Neutrophil (primary cell): ENCODE data around the gene MIEF1.

ENCODE experiments used
- H3K27ac ChIP-seq: fragments of 200-600 bp; sonication (generic); 2 replicates; pipeline ENCODE4 v1.5.1; 2016; ENCODE audit warnings: mild to moderate bottlenecking, moderate library complexity
- H3K27me3 ChIP-seq: fragments of 200-600 bp; sonication (generic); 2 replicates; pipeline ENCODE4 v1.6.0; 2016; ENCODE audit warnings: mild to moderate bottlenecking
- H3K36me3 ChIP-seq: fragments of 200-600 bp; sonication (generic); 2 replicates; pipeline ENCODE4 v1.5.1; 2017
- H3K4me1 ChIP-seq, 2 experiments: fragments of 200-600 bp in 1 of 2; sonication (generic) in 1 of 2; 1 replicate in 1 of 2; 2 replicates in 1 of 2; pipeline versions ENCODE4 v1.5.1 to v1.6.1; 2013 to 2016; ENCODE audit warnings: low read depth in 1 of 2, low read length in 1 of 2, mild to moderate bottlenecking in 1 of 2, moderate library complexity in 1 of 2; ENCODE audit not compliant: control insufficient read depth in 1 of 2, insufficient read depth in 1 of 2
- H3K4me3 ChIP-seq, 2 experiments: fragments of 200-600 bp in 1 of 2; sonication (generic) in 1 of 2; 1 replicate in 1 of 2; 2 replicates in 1 of 2; pipeline ENCODE4 v1.5.1; 2013 to 2016; ENCODE audit warnings: low read depth in 1 of 2, low read length in 1 of 2, mild to moderate bottlenecking in 1 of 2, moderate library complexity in 1 of 2
- H3K9me3 ChIP-seq: fragments of 200-600 bp; sonication (generic); 2 replicates; pipeline ENCODE4 v1.5.1; 2016
- TF ChIP-seq, protein P1 (sequence below): fragments of 200-600 bp; sonication (generic); IDR thresholded peaks from 2 replicates; pipeline ENCODE4 v1.5.1; 2016; ENCODE audit warnings: antibody characterized with exemption

The MIEF1 gene

DNA sequence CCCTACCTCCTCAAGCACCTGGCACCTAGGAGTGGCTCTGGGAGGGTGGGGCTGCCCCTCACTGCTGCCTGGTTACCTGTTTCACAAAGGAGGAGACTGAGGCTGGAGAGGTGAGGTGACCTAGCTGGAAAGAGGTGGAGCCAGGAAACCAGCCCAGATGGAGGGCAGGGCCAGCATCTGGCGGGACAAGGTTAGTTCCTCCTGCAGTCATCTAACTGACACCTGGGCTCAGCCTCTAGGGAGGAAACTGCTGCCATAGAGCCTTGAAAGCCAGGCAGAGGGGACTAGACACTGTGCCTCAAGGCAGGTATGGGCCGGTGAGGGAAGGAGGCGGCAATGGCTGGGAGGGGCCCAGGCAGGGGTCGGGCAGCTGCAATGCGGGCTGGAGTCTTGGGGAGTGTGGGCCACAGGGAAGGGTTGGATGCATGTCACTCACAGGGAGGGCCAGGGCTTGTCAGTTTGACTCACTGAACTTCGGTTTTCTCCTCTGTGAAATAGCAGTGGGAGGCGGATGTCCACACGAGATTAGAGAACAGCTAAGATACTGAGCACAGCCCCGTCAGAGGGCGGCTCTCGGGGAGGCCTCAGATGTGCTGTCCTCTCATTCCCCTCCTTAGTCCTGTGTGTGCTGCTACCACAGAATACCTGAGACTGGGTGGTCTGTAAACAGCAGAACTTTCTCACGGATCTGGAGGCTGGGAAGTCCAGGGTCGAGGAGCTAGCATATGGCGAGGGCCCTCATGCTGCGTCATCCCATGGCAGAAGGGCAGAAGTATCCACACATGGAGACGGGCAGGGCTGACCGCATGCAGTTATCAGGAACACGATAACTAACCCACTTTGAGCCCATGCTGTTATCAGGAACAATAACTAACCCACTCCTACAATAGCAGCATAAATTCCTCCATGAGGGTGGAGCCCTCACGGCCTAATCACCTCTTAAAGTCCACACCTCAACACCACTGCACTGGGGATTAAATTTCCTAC is 29.2 kb upstream of the MIEF1 start:
- Histone ChIP-seq H3K4me3 (no peak overlapping the region), H3K36me3 (no peaks in the 10 kb centered on the region), H3K9me3 (no peaks in the 10 kb centered on the region), H3K4me1 (peaks cover 26 to 37% of the 10 kb centered on the region in 2 experiments), H3K27me3 (peaks cover 26% of the 10 kb centered on the region), H3K27ac (peak overlapping the region; percentile 73)
- TF ChIP-seq, protein P1, sequence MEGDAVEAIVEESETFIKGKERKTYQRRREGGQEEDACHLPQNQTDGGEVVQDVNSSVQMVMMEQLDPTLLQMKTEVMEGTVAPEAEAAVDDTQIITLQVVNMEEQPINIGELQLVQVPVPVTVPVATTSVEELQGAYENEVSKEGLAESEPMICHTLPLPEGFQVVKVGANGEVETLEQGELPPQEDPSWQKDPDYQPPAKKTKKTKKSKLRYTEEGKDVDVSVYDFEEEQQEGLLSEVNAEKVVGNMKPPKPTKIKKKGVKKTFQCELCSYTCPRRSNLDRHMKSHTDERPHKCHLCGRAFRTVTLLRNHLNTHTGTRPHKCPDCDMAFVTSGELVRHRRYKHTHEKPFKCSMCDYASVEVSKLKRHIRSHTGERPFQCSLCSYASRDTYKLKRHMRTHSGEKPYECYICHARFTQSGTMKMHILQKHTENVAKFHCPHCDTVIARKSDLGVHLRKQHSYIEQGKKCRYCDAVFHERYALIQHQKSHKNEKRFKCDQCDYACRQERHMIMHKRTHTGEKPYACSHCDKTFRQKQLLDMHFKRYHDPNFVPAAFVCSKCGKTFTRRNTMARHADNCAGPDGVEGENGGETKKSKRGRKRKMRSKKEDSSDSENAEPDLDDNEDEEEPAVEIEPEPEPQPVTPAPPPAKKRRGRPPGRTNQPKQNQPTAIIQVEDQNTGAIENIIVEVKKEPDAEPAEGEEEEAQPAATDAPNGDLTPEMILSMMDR: no peak

DNA sequence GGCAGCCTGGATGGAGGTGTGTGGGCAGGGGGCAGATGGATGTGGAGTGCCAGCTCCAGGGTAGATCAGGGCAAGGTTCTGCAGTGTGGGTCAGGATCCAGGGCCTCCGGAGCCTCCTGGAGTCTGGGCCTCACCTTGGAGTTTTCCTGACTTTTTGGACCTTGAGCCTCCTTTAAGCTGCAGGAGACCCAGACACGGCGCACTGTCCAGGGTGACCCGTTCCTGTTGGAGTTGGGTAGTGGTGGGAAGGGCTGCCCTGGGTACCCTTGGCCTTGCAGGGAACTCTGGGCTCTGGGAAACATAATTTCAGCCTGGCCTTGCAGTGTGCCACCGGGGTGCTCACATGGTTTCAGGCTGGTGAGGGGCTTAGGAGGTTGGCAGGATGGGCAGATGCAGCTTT is 28.2 kb upstream of the MIEF1 start:
- TF ChIP-seq, protein P1: no peak
- H3K27me3 ChIP-seq: peaks cover 16% of the 10 kb centered on the region
- H3K4me1 ChIP-seq: peaks cover 26 to 36% of the 10 kb centered on the region in 2 experiments

DNA sequence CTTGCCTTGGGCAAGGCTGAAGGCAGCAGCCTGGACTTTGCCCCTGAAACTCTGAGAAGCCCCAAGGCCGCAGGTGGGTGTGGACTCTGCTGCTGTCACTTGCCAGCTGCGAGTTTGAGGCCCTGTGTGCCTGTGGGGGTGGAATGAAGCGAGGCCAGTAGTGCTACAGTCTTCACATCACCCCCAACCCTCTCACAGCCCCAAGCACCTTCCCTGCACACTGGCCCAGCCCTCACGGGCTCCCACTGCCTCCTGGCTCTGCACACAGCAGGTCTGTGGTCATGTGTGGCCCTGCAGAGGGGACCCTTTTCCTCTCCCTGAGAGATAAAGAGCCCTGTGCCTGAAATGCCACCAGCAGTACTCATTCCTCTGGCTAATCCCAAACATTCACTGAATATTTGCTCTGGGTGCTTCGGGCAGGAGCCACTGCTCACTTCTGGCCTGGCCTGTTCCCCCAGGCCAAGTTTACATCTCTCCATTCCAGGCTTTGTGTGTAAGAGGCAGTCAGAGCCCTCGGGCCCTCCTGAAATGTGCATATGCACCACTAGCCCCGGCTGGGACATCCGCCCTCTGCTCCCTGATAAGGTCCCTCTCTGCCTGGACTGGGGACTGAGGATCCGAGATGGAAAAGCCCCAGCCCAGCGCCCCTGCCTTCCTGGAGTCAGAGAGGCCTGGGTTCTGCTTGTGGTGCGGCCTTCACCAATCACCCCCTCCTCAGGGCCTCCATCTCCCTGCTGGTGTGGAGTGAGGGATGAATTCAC is 27.6 kb upstream of the MIEF1 start:
- TF ChIP-seq, protein P1: no peak
- Histone ChIP-seq H3K9me3 (no peaks in the 10 kb centered on the region), H3K27me3 (peaks cover 10% of the 10 kb centered on the region), H3K4me1 (peaks cover 22 to 29% of the 10 kb centered on the region in 2 experiments), H3K36me3 (no peaks in the 10 kb centered on the region), H3K4me3 (no peak overlapping the region), H3K27ac (no peak overlapping the region)

More for the DNA sequence above, 28.2 kb upstream of the MIEF1 start:
- Histone ChIP-seq H3K36me3 (no peaks in the 10 kb centered on the region), H3K27ac (no peak overlapping the region), H3K4me3 (no peak overlapping the region), H3K9me3 (no peaks in the 10 kb centered on the region)

DNA sequence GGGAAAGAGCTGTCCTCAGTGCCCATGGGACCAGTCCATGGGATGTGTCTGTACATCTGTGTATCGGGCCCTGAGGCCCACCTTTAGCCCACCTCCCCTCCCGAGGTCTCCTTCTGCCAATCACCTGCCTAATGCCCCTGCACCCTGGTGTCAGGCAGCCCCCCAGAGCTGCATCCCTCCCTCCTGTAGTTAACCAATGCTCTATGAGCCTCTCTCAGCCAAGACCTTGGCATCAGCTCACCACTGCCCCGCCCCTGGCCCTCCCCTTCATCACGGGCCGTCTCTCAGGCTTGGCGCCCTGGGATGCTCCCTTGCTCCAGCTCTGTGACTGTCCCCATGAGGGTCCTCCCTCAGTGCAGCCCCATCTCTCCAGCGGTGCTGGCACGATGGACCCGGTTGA is 26.8 kb upstream of the MIEF1 start:
- Histone ChIP-seq H3K4me3 (no peak overlapping the region), H3K27ac (no peak overlapping the region), H3K4me1 (peaks cover 21 to 26% of the 10 kb centered on the region in 2 experiments), H3K27me3 (peaks cover 2% of the 10 kb centered on the region), H3K9me3 (no peaks in the 10 kb centered on the region), H3K36me3 (no peaks in the 10 kb centered on the region)
- TF ChIP-seq, protein P1: no peak

DNA sequence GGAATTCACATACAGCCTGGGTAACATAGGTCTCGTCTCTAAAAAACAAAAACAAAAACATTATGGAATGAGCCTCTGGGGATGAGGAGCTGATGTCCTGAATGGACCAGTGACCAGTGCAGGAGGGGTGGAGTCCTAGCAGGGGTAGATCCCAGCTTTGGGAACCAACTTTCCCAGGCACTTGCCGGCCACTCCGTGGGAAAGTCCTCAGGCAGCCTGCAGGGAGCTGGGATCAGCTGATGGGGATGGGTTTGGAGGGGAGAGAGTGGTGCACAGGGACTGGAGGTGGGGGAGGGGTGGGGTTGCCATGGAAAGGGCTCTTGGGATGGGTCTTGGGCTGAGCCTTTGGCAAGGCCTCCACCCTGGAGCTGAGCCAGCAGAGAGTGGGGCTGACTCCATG is 26.2 kb upstream of the MIEF1 start:
- H3K4me1 ChIP-seq: peaks cover 20 to 21% of the 10 kb centered on the region in 2 experiments
- TF ChIP-seq, protein P1: no peak
- no peak overlapping the region for H3K27ac ChIP-seq
- no peaks in the 10 kb centered on the region for H3K9me3 ChIP-seq
- H3K27me3 ChIP-seq: no peaks in the 10 kb centered on the region
- no peaks in the 10 kb centered on the region for H3K36me3 ChIP-seq
- no peak overlapping the region for H3K4me3 ChIP-seq
